HEK293 (cell line): ENCODE measurements around the gene CD151.

Experiments used
- GLIS1 ChIP-seq: fragments of 450-650 bp; formaldehyde crosslinking; IDR thresholded peaks from 2 replicates; pipeline ENCODE4 v1.5.1; 2016; ENCODE audit warnings: missing biosample characterization, missing genetic modification characterization
- HOXA7 ChIP-seq: sonication (generic); formaldehyde crosslinking; IDR thresholded peaks from 2 replicates; pipeline ENCODE4 v1.8.1; 2022; ENCODE audit warnings: missing genetic modification reagents, borderline replicate concordance
- KLF16 ChIP-seq: fragments of 450-650 bp; formaldehyde crosslinking; IDR thresholded peaks from 2 replicates; pipeline ENCODE4 v1.5.1; 2017; ENCODE audit warnings: missing biosample characterization, missing genetic modification characterization
- PRDM10 ChIP-seq: fragments of 450-650 bp; formaldehyde crosslinking; IDR thresholded peaks from 2 replicates; pipeline ENCODE4 v1.5.1; 2016; ENCODE audit warnings: missing biosample characterization, missing genetic modification characterization
- SP7 ChIP-seq: fragments of 450-650 bp; formaldehyde crosslinking; IDR thresholded peaks from 2 replicates; pipeline ENCODE4 v1.5.1; 2016; ENCODE audit warnings: missing biosample characterization, missing genetic modification characterization
- WT1 ChIP-seq: fragments of 450-650 bp; formaldehyde crosslinking; IDR thresholded peaks from 2 replicates; pipeline ENCODE4 v1.5.1; 2016; ENCODE audit warnings: missing biosample characterization, missing genetic modification characterization
- YY1 ChIP-seq: fragments of 450-650 bp; formaldehyde crosslinking; IDR thresholded peaks from 2 replicates; pipeline ENCODE4 v1.5.1; 2018; ENCODE audit warnings: missing biosample characterization, missing genetic modification characterization
- ZBTB20 ChIP-seq: fragments of 450-650 bp; formaldehyde crosslinking; IDR thresholded peaks from 2 replicates; pipeline ENCODE4 v1.5.1; 2016; ENCODE audit warnings: missing biosample characterization, missing genetic modification characterization
- ZBTB6 ChIP-seq: fragments of 450-650 bp; formaldehyde crosslinking; IDR thresholded peaks from 2 replicates; pipeline ENCODE4 v1.5.1; 2017; ENCODE audit warnings: missing biosample characterization, missing genetic modification characterization
- ZBTB8A ChIP-seq: fragments of 450-650 bp; formaldehyde crosslinking; IDR thresholded peaks from 2 replicates; pipeline ENCODE4 v1.5.1; 2016; ENCODE audit warnings: missing biosample characterization, missing genetic modification characterization
- ZEB2 ChIP-seq: fragments of 450-650 bp; formaldehyde crosslinking; IDR thresholded peaks from 2 replicates; pipeline ENCODE4 v1.5.1; 2016; ENCODE audit warnings: missing biosample characterization, missing genetic modification characterization
- ZFP37 ChIP-seq: fragments of 450-650 bp; formaldehyde crosslinking; IDR thresholded peaks from 2 replicates; pipeline ENCODE4 v1.5.1; 2016; ENCODE audit warnings: missing biosample characterization, missing genetic modification characterization
- ZNF112 ChIP-seq: fragments of 450-650 bp; formaldehyde crosslinking; IDR thresholded peaks from 2 replicates; pipeline ENCODE4 v1.5.0; 2017; ENCODE audit warnings: missing biosample characterization, missing genetic modification characterization
- ZNF140 ChIP-seq: fragments of 450-650 bp; formaldehyde crosslinking; IDR thresholded peaks from 2 replicates; pipeline ENCODE4 v1.5.1; 2016; ENCODE audit warnings: missing biosample characterization, missing genetic modification characterization
- ZNF221 ChIP-seq: fragments of 450-650 bp; formaldehyde crosslinking; IDR thresholded peaks from 2 replicates; pipeline ENCODE4 v1.5.1; 2017; ENCODE audit warnings: missing biosample characterization, missing genetic modification characterization, borderline replicate concordance
- ZNF24 ChIP-seq: fragments of 450-650 bp; formaldehyde crosslinking; IDR thresholded peaks from 2 replicates; pipeline ENCODE4 v1.5.1; 2016; ENCODE audit warnings: missing biosample characterization, missing genetic modification characterization
- ZNF280D ChIP-seq: fragments of 450-650 bp; formaldehyde crosslinking; IDR thresholded peaks from 2 replicates; pipeline ENCODE4 v1.5.1; 2016; ENCODE audit warnings: missing biosample characterization, missing genetic modification characterization
- ZNF324 ChIP-seq: fragments of 450-650 bp; formaldehyde crosslinking; IDR thresholded peaks from 2 replicates; pipeline ENCODE4 v1.5.1; 2016; ENCODE audit warnings: missing biosample characterization, missing genetic modification characterization
- ZNF341 ChIP-seq: fragments of 450-650 bp; formaldehyde crosslinking; IDR thresholded peaks from 2 replicates; pipeline ENCODE4; 2016; ENCODE audit warnings: low read depth, missing biosample characterization, missing genetic modification characterization
- ZNF366 ChIP-seq: fragments of 450-650 bp; formaldehyde crosslinking; conservative IDR thresholded peaks from 2 replicates; pipeline ENCODE4 v1.5.1; 2016; ENCODE audit warnings: missing biosample characterization, missing genetic modification characterization
- ZNF398 ChIP-seq: fragments of 450-650 bp; formaldehyde crosslinking; IDR thresholded peaks from 2 replicates; pipeline ENCODE4 v1.5.1; 2017; ENCODE audit warnings: missing biosample characterization, missing genetic modification characterization
- ZNF404 ChIP-seq: fragments of 450-650 bp; formaldehyde crosslinking; IDR thresholded peaks from 2 replicates; pipeline ENCODE4 v1.5.1; 2017; ENCODE audit warnings: missing biosample characterization, missing genetic modification characterization
- ZNF48 ChIP-seq: fragments of 450-650 bp; formaldehyde crosslinking; IDR thresholded peaks from 2 replicates; pipeline ENCODE4 v1.5.1; 2016; ENCODE audit warnings: missing biosample characterization, missing genetic modification characterization
- ZNF548 ChIP-seq: fragments of 450-650 bp; formaldehyde crosslinking; IDR thresholded peaks from 2 replicates; pipeline ENCODE4 v1.5.1; 2016; ENCODE audit warnings: missing biosample characterization, missing genetic modification characterization
- ZNF549 ChIP-seq: fragments of 450-650 bp; IDR thresholded peaks from 2 replicates; pipeline ENCODE4 v1.5.1; 2018; ENCODE audit warnings: missing biosample characterization, missing genetic modification characterization, mild to moderate bottlenecking, inconsistent platforms, moderate library complexity
- ZNF624 ChIP-seq: fragments of 450-650 bp; formaldehyde crosslinking; IDR thresholded peaks from 2 replicates; pipeline ENCODE4 v1.5.1; 2017; ENCODE audit warnings: missing biosample characterization, missing genetic modification characterization
- ZNF645 ChIP-seq: fragments of 450-650 bp; formaldehyde crosslinking; IDR thresholded peaks from 2 replicates; pipeline ENCODE4; 2016; ENCODE audit warnings: missing biosample characterization, missing genetic modification characterization
- ZNF843 ChIP-seq: fragments of 450-650 bp; formaldehyde crosslinking; IDR thresholded peaks from 2 replicates; pipeline ENCODE4 v1.5.1; 2016; ENCODE audit warnings: missing biosample characterization, missing genetic modification characterization
- ZSCAN30 ChIP-seq: fragments of 450-650 bp; IDR thresholded peaks from 2 replicates; pipeline ENCODE4 v1.5.1; 2018; ENCODE audit warnings: missing biosample characterization, mild to moderate bottlenecking, missing genetic modification characterization, moderate library complexity

Gene CD151

GRCh38 chr11:809287-810039 lies 23.3 kb upstream of the CD151 start, which contains the start of gene RPLP2 (continued):
- TF ChIP-seq ZNF645: no peak
- TF ChIP-seq ZBTB20 (tag by site-specific recombination): peak; percentile 98
- no peak for TF ChIP-seq ZNF48 (tag by site-specific recombination)
- TF ChIP-seq ZNF549: no peak
- no peak for TF ChIP-seq ZNF140 (tag by site-specific recombination)
- no peak for TF ChIP-seq ZNF221 (tag by site-specific recombination)
- TF ChIP-seq ZNF341 (tag by site-specific recombination): peak; percentile 62
- no peak for TF ChIP-seq ZNF280D (tag by site-specific recombination)
- no peak for TF ChIP-seq ZNF404
- TF ChIP-seq ZNF548 (tag by site-specific recombination): no peak
- no peak for TF ChIP-seq ZNF366
- TF ChIP-seq ZEB2: peak; percentile 93
- TF ChIP-seq SP7 (tag by site-specific recombination): peak; percentile 62
- no peak for TF ChIP-seq ZNF112
- peak; percentile 75 for TF ChIP-seq KLF16 (tag by site-specific recombination)
- TF ChIP-seq ZNF324 (tag by site-specific recombination): peak; percentile 85; the same call in 1 of the 2 replicates
- peak; percentile 34; the same call in 1 of the 2 replicates for TF ChIP-seq ZNF843
- TF ChIP-seq ZNF624 (tag by site-specific recombination): no peak
- peak; percentile 61 for TF ChIP-seq WT1 (tag by site-specific recombination)
- no peak for TF ChIP-seq HOXA7 (CRISPR knock-in tag)
- peak; percentile 23; the same call in 1 of the 2 replicates for TF ChIP-seq GLIS1 (tag by site-specific recombination)
- TF ChIP-seq ZNF398 (tag by site-specific recombination): no peak
- TF ChIP-seq ZNF24: peak; percentile 65; the same call in 1 of the 2 replicates
- TF ChIP-seq ZFP37 (tag by site-specific recombination): 0 out of 2 replicates have a peak, but pooled peaks have one; percentile 67
- peak; percentile 59 for TF ChIP-seq ZBTB8A (tag by site-specific recombination)
- peak; percentile 82 for TF ChIP-seq YY1 (tag by site-specific recombination)
- no peak for TF ChIP-seq ZBTB6
- TF ChIP-seq ZSCAN30 (tag by site-specific recombination): 0 out of 2 replicates have a peak, but pooled peaks have one; percentile 53
- peak; percentile 58; the same call in 1 of the 2 replicates for TF ChIP-seq PRDM10 (tag by site-specific recombination)
